ENCODE results near the gene AP3S1.
"Not testable (repeated sequence)": the region's sequence is repeated elsewhere in the genome, so short reads cannot be mapped to it uniquely, and the experiment has no call there.

AP3S1 gene

GRCh38 chr5:115872447-115872846 is 30.7 kb downstream of the AP3S1 start:
- no peak for DNase-seq (ENCODE audit: low spot score)

- no peak for DNase-seq (ENCODE audit: low spot score)
Observed at GRCh38 chr5:115873392-115873791, 31.7 kb downstream of the AP3S1 start.

GRCh38 chr5:115875447-115875846 is 33.7 kb downstream of the AP3S1 start:
- DNase-seq (ENCODE audit: low spot score), result peak; percentile 5

DNA sequence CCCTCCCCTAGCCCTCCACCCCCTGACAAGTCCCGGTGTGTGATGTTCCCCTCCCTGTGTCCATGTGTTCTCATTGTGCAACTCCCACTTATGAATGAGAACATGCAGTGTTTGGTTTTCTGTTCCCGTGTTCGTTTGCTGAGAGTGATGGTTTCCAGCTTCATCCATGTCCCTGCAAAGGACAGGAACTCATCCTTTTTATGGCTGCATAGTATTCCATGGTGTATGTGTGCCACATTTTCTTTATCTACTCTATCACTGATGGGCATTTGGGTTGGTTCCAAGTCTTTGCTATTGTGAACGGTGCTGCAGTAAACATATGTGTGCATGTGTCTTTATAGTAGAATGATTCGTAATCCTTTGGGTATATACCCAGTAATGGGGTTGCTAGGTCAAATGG is 35.6 kb downstream of the AP3S1 start:
- DNase-seq (ENCODE audit: low spot score), result not testable (repeated sequence)

GRCh38 chr5:115882434-115882833 is 40.7 kb downstream of the AP3S1 start:
- not testable (repeated sequence) for DNase-seq (ENCODE audit: low spot score)

DNA sequence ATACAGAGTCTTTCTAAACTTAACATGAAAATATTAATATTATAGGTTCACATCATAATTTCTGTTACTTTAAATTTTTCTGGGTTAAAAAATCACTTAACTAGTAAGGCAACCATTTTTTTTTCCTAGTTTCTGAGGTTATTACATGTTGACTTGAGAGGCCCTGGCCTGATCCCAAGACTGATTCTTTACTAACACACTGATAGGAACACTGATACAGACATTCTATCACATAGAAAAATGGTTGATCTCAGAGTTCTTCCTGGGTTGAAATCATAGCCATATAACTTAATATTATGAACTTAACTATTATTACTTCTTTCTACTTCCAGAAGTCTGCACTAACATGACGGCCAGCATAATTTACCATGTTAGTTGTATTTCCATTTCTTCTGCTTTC is 43.0 kb downstream of the AP3S1 start:
- DNase-seq (ENCODE audit: low spot score), result no peak

- not testable (repeated sequence) for DNase-seq (ENCODE audit: low spot score)
Observed at GRCh38 chr5:115885208-115885607, 43.5 kb downstream of the AP3S1 start.

GRCh38 chr5:115888027-115888426 is 46.3 kb downstream of the AP3S1 start:
- no peak for DNase-seq (ENCODE audit: low spot score)

- DNase-seq (ENCODE audit: low spot score), result no peak
Observed at GRCh38 chr5:115892021-115892420, 50.3 kb downstream of the AP3S1 start.

GRCh38 chr5:115894342-115894741 is 52.6 kb downstream of the AP3S1 start:
- DNase-seq (ENCODE audit: low spot score), result no peak

DNA sequence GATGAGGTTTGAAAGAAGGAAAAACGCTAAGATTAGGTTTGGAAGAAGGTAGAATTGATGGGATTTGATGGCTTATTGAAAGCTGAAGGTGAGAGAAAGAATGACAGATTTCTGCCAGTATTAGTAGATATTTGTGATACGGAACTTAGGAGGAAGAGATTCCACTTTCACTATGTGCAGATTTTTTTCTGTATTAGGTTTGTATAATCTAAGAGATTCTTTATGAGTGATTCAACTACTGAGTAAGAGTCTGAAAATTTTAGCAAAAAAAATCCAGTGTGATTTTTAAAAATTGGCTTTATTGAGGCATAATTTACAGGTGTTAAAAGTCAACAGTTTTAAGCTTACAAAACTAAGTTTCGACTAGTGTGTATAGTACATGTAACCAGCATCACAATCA is 54.1 kb downstream of the AP3S1 start:
- DNase-seq (ENCODE audit: low spot score), result no peak

- no peak for DNase-seq (ENCODE audit: low spot score)
Observed at GRCh38 chr5:115898656-115899055, 56.9 kb downstream of the AP3S1 start.

DNA sequence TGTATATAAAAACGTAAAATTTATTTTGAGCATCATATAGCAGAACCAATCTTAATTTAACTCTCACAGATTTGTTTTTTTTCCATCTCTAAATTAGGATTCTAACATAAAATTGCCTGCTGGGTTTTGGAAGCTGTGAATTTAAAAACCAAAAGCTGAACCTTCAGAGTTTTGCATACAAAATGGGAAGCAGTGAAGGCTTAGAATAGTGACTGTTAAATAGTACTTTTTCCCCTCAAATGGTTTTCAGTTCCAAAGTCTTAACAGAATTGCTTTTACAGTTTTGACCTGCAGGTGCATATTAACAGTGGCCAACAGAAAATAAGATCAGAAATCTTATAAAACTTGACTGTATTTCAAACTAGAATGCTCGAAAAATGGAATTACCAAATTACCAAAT is 65.4 kb downstream of the AP3S1 start:
- no peak for DNase-seq (ENCODE audit: low spot score)

- not testable (repeated sequence) for DNase-seq (ENCODE audit: low spot score)
Observed at GRCh38 chr5:115913623-115914400, 72.1 kb downstream of the AP3S1 start.

DNA sequence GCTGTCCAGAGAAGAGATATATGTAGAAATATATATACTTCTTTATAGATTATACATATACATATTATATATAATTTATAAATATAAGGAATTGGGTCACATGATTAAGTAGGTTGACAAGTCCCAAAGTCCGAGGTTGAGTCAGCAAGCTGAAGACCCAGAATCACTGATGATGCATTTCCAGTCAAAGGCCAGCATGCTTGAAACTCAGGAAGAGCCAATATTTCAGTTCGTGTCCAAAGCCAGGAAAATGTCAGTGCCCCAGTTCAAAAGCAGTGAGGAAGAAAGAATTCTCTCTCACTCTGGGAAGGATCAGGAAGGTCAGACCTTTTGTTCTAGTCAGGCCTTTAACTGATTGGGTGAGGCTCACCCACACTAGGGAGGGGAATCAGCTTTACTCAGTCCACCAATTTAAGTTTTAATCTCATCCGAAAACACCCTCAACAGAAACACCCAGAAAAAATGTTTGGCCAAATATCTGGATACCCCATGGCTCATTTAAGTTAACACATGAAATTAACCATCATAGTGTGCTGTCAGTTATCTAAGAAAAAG is 78.5 kb downstream of the AP3S1 start:
- DNase-seq (ENCODE audit: low spot score), result no peak

- DNase-seq (ENCODE audit: low spot score), result not testable (repeated sequence)
Observed at GRCh38 chr5:115928578-115929407, 87.1 kb downstream of the AP3S1 start.

DNA sequence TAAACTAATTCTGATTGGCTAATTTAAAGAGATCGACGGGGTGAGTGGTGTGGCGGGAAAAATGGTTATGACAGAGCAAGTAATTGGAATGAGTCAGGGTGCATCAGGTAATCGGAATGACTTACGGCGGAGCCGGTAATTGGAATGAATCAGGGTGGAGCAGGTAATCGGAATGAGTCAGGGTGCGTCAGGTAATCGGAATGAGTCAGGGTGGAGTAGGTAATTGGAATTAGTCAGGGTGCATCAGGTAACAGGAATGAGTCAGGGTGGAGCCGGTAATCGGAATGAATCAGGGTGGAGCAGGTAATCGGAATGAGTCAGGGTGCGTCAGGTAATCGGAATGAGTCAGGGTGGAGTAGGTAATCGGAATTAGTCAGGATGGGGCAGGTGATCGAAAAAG is 88.4 kb downstream of the AP3S1 start:
- DNase-seq (ENCODE audit: low spot score), result not testable (repeated sequence)

- no peak for DNase-seq (ENCODE audit: low spot score)
Observed at GRCh38 chr5:115930630-115931337, 89.0 kb downstream of the AP3S1 start.

- no peak for DNase-seq (ENCODE audit: low spot score)
Observed at GRCh38 chr5:115932991-115933390, 91.3 kb downstream of the AP3S1 start.

DNA sequence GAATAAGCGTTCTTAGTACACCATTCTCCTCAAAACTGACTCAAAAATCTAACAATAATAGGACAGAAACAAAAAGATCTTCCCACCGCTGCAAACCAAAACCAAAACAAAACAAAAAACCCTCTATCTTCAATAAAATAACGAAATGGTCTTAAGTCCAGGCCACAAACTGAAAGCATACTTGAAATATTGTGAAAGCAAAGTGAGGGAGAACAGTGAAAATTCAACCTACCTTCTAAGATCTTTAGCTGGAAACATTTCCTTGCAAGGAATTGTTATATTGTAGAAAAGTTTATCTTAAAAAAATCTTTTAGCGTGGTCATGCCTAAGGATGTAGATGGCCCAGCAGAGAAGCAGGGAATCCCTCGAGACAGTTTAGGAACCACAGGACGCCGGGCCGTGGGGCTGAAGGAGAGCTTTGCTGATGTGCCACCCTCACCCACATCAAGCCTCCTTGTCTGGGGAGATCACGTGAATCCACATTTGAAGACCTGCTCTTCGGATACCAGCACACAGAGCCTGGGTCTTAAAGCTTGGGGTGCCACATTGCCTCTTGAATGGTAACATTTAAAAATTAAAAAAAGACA is 92.7 kb downstream of the AP3S1 start:
- DNase-seq (ENCODE audit: low spot score), result no peak

DNA sequence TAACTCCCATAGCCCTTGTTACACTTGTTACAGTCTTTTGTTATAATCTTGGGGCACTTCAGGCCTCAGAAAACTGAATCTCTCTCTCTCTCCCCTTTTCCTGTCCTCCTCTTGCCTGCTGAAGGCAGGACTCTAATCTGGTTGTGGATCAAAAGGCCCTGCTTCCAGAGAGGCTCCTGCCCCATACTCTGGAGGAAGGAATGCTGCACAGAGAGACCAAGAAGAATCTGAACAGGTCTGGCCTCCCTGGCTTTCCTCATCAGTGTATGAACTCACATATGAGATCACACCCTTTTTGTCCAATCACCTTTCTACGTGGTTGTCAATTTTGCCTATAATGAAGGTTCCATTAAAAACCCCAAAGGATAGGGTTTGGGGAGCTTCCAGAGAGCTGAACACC is 94.3 kb downstream of the AP3S1 start:
- no peak for DNase-seq (ENCODE audit: low spot score)

DNA sequence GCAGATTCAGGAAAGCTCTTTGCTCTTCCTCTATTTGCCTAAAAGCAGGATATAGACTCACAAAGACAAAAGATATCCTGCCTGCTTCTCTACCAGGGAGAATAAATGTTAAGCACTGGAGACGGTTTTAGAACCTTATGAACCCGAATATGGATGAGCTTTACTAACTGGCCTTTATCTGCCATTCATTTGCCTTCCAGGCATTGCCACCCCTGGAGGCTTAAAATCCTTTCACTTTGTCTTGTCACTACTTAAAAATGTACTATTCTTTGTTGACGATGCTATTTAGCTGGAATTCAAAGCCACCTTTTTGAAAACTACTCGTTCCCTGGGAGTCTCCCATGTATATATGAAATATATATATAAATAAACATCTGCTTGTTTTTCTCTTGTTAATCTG is 97.3 kb downstream of the AP3S1 start:
- no peak for DNase-seq (ENCODE audit: low spot score)
